ENCODE results near the gene SPATA13. TPM values are rescaled to one million over a fixed set of nuclear protein-coding genes. Genes with fewer than 3 reads are reported as not detected.

The SPATA13 gene
- total RNA-seq, 1 experiment from 2014 or later, result 10.5 TPM

- no peak for DNase-seq
- no peaks in the 10 kb centered on the region for H3K9me3 ChIP-seq
- Mint-ChIP-seq H3K4me3 (ENCODE audit: unreplicated experiment) (no peak overlapping the region), H3K27ac (ENCODE audit: unreplicated experiment) (no peak overlapping the region), H3K9me3 (ENCODE audit: unreplicated experiment) (no peaks in the 10 kb centered on the region), H3K27me3 (ENCODE audit: insufficient read depth, unreplicated experiment) (no peaks in the 10 kb centered on the region), H3K4me1 (ENCODE audit: low read depth, unreplicated experiment) (no peaks in the 10 kb centered on the region), H3K36me3 (ENCODE audit: insufficient read depth, unreplicated experiment) (no peaks in the 10 kb centered on the region)
- ChIA-PET CTCF (no interaction called here), POLR2A (no interaction called here)
- no peaks in the 10 kb centered on the region; the same call in 1 of the 2 replicates for H3K36me3 ChIP-seq (ENCODE audit: control insufficient read depth, insufficient read depth, low read length)
- no peak for TF ChIP-seq CTCF (IDR thresholded peaks at IDR 0.05; ENCODE audit: insufficient read depth in 1 of 2, low read depth in 1 of 2, low read length in 1 of 2, severe bottlenecking in 1 of 2, unreplicated experiment in 1 of 2)
- intact Hi-C loops (cut with micrococcal nuclease; ENCODE audit: unreplicated experiment), result no loop called here
- no peaks in the 10 kb centered on the region for H3K4me1 ChIP-seq
- H3K4me3 ChIP-seq (ENCODE audit: low read depth, low read length), result no peak overlapping the region
- H3K27me3 ChIP-seq (replicated peaks; ENCODE audit: control insufficient read depth, insufficient read depth, low read length), result no peaks in the 10 kb centered on the region
- BruUV-seq (replicated peaks), result no TSS peak
Observed at GRCh38 chr13:24252136-24252535, 91.6 kb downstream of the SPATA13 start.

DNA sequence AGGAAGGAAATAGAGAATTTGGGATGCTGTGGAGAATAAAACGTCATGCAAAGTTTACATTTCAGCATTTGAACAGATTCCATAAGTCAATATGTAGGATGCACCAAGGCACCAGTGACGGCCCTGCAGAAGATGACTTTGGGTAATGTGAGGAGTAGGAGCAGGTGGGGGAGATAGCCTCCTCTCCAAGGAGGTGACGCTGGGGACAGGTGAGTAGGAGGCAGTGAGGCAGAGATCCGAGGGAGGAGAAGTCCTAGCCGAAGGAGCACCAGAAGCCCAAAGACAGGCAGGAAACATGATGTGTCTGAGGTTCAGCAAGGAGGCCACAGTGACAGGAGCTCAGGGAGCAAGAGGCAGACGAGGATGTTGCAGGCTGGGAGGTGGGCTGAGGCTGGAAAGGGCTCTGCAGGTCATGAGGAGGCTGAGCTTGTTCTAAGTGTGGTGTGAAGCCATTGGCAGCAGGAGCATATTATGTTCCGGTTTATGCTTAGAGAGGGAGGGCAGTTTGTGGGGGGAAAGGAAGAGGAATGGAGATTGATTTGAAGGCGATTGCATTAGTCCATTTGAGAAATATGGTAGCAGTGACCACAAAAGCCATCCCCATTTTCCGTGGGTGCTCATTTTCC, 93.1 kb downstream of the SPATA13 start:
- POLR2A ChIA-PET, result no interaction called here
- BruUV-seq (replicated peaks), result no TSS peak
- no peaks in the 10 kb centered on the region for H3K27me3 ChIP-seq (replicated peaks; ENCODE audit: control insufficient read depth, insufficient read depth, low read length)

DNA sequence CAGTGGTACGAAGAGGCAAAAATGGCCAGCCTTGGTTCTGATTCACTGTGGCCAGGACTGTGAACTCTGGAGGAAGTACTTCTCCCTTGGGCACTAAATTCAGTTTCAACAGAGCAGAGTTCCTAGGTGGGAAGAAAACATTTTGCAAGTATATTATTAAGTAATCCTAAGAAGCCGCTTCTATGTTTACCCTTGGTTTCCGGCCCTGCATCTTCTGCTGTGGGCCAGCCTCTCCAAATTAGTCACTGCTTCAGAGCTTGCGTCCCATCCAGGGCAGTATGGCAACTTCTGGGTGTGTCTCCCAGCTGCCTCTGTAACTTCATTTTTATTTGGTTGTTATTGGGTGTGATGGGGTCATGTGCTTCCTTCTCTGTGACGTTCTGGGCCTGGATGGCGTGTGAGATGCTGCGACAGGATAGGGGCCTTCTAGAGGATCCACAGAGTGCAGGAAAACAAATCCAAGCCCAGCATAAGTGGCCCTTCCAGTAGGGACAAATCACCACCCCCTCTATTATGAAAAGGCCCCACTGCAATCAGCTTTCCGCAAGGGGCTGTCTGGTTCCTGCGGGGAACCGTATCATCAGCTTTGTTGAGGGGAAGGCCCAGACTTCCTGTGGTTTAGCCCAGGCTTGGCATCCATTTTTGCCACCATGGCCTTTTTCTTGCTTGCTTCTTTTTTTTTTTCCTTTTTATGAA, 93.8 kb downstream of the SPATA13 start:
- Histone ChIP-seq H3K4me1 (no peaks in the 10 kb centered on the region), H3K27me3 (replicated peaks; ENCODE audit: control insufficient read depth, insufficient read depth, low read length) (no peaks in the 10 kb centered on the region), H3K9me3 (no peaks in the 10 kb centered on the region), H3K4me3 (ENCODE audit: low read depth, low read length) (no peak overlapping the region), H3K36me3 (ENCODE audit: control insufficient read depth, insufficient read depth, low read length) (no peaks in the 10 kb centered on the region; the same call in 1 of the 2 replicates)
- Mint-ChIP-seq H3K27ac (ENCODE audit: unreplicated experiment) (no peak overlapping the region), H3K4me1 (ENCODE audit: low read depth, unreplicated experiment) (no peaks in the 10 kb centered on the region), H3K27me3 (ENCODE audit: insufficient read depth, unreplicated experiment) (no peaks in the 10 kb centered on the region), H3K36me3 (ENCODE audit: insufficient read depth, unreplicated experiment) (no peaks in the 10 kb centered on the region), H3K9me3 (ENCODE audit: unreplicated experiment) (no peaks in the 10 kb centered on the region), H3K4me3 (ENCODE audit: unreplicated experiment) (no peak overlapping the region)
- DNase-seq, result no peak
- BruUV-seq (replicated peaks), result no TSS peak
- ChIA-PET CTCF (no interaction called here), POLR2A (no interaction called here)
- intact Hi-C loops (cut with micrococcal nuclease; ENCODE audit: unreplicated experiment), result no loop called here
- no peak for TF ChIP-seq CTCF (IDR thresholded peaks at IDR 0.05; ENCODE audit: insufficient read depth in 1 of 2, low read depth in 1 of 2, low read length in 1 of 2, severe bottlenecking in 1 of 2, unreplicated experiment in 1 of 2)

More for the DNA sequence above, 93.1 kb downstream of the SPATA13 start:
- Mint-ChIP-seq H3K9me3 (ENCODE audit: unreplicated experiment) (no peaks in the 10 kb centered on the region), H3K27me3 (ENCODE audit: insufficient read depth, unreplicated experiment) (no peaks in the 10 kb centered on the region), H3K36me3 (ENCODE audit: insufficient read depth, unreplicated experiment) (no peaks in the 10 kb centered on the region), H3K27ac (ENCODE audit: unreplicated experiment) (no peak overlapping the region), H3K4me1 (ENCODE audit: low read depth, unreplicated experiment) (no peaks in the 10 kb centered on the region), H3K4me3 (ENCODE audit: unreplicated experiment) (no peak overlapping the region)
- H3K4me1 ChIP-seq, result no peaks in the 10 kb centered on the region
- no peak for DNase-seq
- intact Hi-C loops (cut with micrococcal nuclease; ENCODE audit: unreplicated experiment), result no loop called here
- no peak overlapping the region for H3K4me3 ChIP-seq (ENCODE audit: low read depth, low read length)
- no peaks in the 10 kb centered on the region; the same call in 1 of the 2 replicates for H3K36me3 ChIP-seq (ENCODE audit: control insufficient read depth, insufficient read depth, low read length)
- no peak for TF ChIP-seq CTCF (IDR thresholded peaks at IDR 0.05; ENCODE audit: insufficient read depth in 1 of 2, low read depth in 1 of 2, low read length in 1 of 2, severe bottlenecking in 1 of 2, unreplicated experiment in 1 of 2)
- CTCF ChIA-PET, result no interaction called here
- no peaks in the 10 kb centered on the region for H3K9me3 ChIP-seq

Measured in Caco-2 (cell line).